Measurements from ENCODE around the gene KRTAP4-12.
A peak's percentile ranks its signal among the peaks of the same experiment; 100 is the strongest.
"Not testable (repeated sequence)": the region's sequence is repeated elsewhere in the genome, so short reads cannot be mapped to it uniquely, and the experiment has no call there.

Gene KRTAP4-12

DNA sequence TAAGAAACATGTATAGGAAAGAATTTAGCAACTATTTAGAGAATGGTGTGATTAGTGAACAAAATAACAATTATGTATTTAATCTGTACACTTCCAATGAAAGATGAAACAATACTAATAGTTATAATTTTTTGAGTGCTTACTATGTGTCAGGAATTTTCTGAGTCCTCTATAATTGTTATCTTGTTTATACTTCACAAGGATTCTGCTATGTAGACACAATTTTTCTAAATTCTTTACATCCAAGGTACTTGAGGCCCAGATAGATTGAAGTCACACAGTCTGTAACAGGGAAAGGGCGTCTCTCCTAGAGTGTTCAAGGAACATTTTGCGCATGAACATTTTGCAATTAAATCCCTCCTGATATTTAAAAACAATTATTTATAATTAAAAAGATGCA, 1.1 kb upstream of the KRTAP4-12 start:
- DNase-seq: no peak

DNA sequence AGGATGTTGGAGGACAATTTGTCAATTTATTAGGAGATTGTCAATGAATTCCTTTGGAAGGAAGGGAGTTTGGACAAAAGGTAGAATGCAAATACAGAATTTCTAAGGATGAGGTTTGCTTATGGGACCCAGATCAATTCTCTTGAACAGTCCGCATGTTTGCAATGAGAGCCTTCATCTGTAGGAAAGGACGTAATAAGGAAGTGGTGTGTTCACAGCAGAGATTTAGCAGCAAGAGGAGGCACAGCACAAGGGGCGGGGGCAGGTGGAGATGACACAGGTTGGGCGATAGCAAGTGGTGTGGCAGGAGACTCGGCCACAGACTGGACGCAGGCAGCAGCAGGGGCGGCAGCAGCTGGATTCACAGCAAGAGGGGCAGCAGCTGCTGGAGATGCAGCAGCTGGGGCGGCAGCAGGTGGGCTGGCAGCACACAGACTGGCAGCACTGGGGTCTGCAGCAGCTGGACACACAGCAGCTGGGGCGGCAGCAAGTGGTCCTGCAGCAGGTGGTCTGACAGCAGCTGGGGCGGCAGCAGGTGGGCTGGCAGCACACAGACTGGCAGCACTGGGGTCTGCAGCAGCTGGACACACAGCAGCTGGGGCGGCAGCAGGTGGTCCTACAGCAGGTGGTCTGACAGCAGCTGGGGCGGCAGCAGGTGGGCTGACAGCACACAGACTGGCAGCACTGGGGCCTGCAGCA, 541 bp downstream of the KRTAP4-12 start:
- DNase-seq: not testable (repeated sequence)

DNA sequence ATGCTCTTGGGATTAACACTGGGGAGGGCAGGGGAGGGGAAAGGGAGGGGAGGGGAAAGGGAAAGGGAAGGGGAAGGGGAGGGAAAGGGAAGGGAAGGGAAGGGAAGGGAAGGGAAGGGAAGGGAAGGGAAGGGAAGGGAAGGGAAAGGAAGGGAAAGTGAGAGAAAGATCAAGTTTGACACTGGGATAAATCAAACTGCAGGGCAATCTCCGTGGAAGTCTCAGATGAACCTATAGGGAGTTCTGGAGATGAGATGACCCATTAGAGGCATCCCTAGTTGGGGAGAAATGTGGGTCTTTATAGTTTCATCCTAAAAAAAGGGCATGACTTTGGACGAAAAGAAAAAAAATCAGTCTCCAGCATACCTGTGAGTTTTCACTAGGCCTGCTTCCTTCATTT, 2.2 kb downstream of the KRTAP4-12 start:
- DNase-seq: no peak

DNA sequence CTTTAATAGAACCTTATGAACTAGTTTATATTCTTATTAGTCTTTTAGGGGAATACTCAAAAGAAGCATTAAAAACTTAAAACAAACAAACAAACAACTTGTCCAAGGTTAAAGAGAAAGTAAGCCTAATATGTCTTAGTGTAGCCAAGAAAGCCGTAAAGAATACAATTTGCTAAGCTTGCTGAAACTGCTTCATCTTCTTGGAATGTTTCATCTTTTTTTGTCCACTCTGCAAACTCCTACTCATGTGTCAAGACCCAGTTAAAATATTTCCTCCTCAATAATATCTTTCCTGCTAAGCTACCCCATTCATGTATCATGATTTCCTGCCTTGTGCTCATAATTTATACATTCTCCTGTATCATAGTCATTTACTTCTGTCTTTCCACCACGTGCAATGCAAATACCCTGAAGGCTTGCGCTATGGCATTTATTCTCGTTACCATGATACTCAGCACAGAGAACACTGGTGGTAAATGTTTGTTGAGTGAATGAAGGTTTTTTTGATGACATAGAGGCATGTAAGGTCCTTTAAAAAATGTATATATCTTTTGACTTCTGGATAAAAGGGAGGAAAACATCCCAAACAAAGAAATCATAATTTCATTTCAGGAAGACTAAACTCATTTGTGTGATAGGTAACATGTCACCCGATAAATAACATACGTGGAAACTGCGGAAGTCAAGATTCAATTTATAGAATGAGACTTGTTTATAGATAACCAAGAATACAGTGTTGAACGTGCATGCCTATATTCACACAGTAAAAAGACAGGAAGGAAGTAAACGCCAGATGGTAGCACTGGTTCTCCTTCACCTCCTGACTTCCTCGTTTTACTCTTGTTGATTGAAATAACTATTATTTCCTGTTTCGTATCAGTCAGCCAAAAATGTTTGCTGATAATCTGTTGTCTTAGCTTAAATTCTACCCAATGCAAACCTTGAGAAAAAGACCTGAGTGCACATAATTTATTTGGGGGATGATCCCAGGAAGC, 4.0 kb downstream of the KRTAP4-12 start:
- peak; percentile 6 for DNase-seq

DNA sequence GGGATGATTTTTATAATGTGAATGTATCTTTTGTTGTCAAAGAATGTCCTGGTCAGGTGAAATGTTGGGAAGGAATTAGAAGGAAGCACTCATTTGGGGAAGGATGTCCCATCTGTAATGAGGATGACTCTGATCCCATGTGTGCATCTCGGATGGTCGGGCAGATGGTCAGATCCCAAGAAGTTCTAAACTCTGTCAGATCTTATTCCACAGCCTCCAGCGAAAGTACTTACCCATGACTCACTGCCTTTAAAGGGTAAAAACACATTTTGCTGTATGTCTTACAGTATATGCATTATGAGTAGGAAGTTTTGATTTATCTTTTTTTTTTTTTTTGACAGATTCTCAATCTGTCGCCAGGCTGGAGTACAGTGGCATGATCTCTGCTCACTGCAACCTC, 5.3 kb downstream of the KRTAP4-12 start:
- no peak for DNase-seq

DNA sequence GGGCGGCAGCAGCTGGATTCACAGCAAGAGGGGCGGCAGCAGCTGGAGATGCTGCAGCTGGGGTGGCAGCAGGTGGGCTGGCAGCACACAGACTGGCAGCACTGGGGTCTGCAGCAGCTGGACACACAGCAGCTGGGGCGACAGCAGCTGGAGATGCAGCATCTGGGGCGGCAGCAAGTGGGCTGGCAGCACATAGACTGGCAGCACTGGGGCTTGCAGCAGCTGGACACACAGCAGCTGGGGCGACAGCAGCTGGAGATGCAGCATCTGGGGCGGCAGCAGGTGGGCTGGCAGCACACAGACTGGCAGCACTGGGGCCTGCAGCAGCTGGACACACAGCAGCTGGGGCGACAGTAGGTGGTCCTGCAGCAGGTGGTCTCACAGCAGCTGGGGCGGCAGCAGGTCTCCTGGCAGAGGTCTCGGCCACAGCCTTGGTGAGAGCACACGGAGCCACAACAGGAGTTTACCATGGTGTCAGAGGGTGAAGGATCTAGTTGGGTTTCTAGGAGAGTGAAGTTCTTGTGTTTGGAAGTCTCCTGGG, 6.1 kb downstream of the KRTAP4-12 start, which contains the start of gene KRTAP4-11:
TSS of gene KRTAP4-11 (minus strand) at position 528 of the 541 bp plus-strand sequence. CDS start at position 470, 58 bp downstream.
- not testable (repeated sequence) for DNase-seq

DNA sequence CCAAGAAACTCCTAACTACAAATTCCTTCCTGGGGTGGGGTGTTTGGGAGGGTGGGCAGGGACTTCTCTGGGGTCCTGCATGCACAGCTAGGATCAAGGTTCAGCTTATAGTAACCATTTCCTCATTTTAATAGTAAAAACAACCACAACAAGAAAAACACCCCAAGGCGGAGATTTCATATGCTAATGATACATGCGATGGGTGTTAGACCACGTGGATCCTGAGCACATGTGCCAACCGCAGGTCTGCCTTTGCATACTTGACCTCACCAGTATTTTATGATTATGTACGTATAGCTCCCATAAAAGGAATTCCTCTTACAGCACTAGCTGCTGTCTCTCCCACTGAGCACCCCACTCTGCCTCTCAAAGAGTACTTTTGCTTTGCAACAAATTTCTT, 7.7 kb downstream of the KRTAP4-12 start:
- peak; percentile 21 for DNase-seq

DNA sequence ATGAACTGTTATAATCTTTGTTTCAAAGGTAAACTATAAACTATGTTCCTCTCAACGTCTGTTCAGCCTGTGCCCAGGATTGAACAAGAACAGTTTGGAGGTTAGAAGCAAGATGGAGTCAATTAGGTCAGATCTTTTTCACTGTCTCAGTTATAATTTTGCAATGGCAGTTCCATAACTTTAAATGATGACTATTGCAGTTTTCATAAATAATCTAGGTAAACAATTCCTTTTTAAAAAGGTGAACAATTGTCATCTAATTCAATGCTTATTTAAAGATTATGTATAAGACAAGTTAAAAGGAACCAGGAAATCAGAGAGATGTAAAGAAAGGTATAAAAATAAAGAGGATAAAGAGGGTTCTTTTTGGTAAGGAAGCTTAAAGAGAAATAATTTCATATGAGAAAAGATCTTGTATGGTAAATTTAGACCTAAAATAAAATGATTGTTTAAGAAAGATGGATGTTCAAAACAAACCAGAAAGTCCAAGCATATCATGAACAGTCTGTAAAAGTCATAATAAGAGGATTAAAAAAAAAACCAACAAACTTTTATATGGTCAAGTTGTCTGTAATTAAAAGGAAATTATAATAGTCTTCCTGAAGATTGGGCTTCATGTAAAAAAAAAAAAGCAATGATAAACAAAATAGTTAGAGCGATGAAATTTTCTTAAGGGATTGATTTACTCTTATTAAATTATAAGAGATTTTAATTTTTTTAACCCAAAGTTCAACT, 12.7 kb downstream of the KRTAP4-12 start:
- DNase-seq: no peak

DNA sequence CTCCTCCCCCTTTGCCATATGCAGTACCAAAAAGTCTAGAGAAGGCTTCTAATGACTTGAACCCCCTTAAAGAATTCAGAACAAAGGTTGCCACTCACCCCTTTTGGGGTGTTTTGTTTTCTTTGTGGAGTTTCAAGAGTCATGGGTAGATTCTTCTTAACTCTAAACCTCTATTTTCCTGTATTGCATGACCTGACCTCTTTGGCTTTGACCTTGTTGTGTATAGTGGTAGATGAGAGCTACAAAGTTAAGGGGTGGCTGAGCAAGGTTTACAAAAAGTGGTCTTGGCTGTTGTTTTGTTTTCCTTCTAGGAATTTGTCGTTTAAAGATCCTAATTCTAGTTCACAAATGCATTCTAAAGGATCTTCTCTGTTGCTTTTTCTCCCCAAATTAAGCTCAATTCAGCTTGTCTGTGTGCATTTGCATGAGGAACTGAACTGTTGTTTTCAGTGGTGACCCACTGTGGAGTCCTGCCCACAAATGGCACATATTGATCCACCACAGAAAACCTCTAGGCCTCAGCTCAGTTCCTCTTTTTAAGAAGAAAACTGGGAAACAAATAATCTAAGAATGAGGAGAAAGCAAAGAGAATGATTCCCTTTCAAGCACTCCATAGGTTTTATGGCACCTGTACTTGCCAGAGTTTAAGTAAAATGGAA, 15.1 kb downstream of the KRTAP4-12 start:
- not testable (repeated sequence) for DNase-seq

DNA sequence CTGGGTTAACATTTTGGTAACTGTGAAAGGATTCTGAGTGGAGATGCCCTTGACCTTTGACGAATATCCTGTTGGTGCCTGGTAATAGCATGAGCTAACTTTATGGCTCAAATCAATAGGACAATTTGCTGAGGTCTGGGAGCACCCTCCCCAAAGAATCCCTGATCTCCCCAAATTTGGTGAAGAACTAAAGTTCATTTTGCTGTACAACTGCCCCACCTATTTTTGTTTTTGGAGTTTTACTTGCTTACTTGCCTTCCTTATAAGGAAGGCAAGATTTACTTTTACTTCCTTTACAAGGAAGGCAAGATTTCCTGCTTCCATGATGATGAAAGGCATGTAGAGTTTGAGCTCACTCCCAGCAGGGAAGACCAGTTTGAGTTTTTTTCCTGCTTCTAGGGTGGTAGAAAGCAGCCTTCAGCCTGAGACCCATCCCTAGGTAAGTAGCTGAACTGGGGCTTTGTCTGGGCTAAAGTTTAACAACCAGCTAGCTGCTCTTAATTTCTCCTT, 16.0 kb downstream of the KRTAP4-12 start:
- peak; percentile 17 for DNase-seq

DNA sequence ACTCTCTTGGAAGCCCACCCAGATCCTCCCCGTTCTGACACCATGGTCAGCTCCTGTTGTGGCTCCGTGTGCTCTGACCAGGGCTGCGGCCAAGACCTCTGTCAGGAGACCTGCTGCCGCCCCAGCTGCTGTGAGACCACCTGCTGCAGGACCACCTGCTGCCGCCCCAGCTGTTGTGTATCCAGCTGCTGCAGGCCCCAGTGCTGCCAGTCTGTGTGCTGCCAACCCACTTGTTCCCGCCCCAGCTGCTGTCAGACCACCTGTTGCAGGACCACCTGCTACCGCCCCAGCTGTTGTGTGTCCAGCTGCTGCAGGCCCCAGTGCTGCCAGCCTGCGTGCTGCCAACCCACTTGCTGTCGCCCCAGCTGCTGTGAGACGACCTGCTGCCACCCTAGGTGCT, 18.6 kb downstream of the KRTAP4-12 start, which contains the start of gene KRTAP4-9:
TSS of gene KRTAP4-9 (plus strand) at position 43 of the 400 bp plus-strand sequence. CDS start at position 43, 0 bp downstream.
- DNase-seq: not testable (repeated sequence)

DNA sequence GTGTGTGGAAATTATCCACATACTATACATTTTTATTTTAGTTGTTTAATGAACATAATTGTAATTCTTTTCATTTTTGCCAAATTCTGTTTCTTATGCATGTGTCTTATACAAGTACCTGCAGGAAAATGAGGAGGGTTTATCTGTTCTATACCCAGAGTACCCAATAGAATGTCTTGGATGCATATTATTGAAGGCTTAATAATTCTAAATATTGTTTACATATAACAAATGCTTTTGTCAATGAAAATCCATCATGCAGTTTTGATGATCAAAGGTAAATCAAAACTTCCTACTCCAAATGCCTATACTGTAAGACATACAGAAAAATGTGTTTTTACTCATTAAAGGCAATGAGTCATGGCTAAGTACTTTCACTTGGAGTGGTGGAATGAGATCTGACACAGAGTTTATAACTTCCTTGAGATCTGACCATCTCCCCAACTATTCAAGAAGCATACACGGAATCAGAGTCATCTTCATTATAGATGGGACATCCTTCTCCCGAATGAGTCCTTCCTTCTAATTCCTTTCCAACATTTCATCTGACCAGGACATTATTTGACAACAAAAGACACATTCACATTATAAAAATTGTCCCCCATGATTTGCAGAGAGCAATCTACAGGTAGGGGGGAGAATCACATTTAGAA, 19.5 kb downstream of the KRTAP4-12 start:
- not testable (repeated sequence) for DNase-seq

DNA sequence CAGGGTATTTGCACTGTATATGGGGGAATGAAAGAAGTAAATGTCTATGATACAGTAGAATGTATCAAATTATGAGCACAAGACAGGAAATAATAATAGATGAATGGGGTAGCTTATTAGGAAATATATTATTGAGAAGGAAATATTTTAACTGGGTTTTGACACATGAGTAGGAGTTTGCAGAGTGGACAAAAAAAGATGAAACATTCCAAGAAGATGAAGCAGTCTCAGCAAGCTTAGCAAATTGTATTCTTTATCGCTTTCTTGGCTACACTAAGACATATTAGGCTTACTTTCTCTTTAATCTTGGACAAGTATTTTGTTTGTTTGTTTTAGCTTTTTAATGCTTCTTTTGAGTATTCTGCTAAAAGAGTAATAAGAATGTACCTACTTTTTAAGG, 20.1 kb downstream of the KRTAP4-12 start:
- no peak for DNase-seq

DNA sequence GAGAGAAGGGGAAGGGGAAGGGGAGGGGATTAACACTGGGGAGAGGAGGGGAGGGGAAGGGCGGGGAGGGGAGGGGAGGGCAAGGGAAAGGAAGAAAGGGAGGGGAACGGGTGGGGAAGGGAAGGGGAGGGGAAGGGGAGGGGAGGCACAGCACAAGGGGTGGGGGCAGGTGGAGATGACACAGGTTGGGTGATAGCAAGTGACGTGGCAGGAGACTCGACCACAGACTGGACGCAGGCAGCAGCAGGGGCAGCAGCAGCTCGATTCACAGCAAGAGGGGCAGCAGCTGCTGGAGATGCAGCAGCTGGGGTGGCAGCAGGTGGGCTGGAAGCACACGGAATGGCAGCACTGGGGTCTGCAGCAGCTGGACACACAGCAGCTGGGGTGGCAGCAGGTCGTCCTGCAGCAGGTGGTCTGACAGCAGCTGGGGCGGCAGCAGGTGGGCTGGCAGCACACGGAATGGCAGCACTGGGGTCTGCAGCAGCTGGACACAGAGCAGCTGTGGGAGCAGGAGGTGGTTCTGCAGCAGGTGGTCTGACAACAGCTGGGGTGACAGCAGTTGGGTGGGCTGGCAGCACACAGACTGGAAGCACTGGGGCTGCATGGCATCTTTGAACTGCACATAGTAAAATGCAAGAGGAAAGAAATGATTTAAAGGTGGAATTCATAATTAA, 22.3 kb downstream of the KRTAP4-12 start, which contains the start of gene KRTAP4-16:
TSS of gene KRTAP4-16 (minus strand) at position 624 of the 674 bp plus-strand sequence. CDS start at position 624, 0 bp downstream.
- DNase-seq: no peak

DNA sequence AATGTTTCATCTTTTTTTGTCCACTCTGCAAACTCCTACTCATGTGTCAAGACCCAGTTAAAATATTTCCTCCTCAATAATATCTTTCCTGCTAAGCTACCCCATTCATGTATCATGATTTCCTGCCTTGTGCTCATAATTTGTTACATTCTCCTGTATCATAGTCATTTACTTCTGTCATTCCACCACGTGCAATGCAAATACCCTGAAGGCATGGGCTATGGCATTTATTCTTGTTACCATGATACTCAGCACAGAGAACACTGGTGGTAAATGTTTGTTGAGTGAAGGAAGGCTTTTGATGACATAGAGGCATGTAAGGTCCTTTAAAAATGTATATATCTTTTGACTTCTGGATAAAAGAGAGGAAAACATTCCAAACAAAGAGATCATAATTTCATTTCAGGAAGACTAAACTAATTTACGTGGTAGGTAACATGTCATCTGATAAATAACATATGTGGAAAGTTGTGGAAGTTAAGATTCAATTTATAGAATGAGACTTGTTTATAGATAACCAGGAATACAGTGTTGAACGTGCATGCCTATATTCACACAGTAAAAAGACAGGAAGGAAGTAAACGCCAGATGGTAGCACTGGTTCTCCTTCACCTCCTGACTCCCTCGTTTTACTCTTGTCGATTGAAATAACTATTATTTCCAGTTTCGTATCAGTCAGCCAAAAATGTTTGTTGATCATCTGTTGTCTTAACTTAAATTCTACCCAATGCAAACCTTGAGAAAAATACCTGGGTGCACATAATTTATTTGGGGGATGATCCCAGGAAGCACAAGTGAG, 24.1 kb downstream of the KRTAP4-12 start:
- not testable (repeated sequence) for DNase-seq

DNA sequence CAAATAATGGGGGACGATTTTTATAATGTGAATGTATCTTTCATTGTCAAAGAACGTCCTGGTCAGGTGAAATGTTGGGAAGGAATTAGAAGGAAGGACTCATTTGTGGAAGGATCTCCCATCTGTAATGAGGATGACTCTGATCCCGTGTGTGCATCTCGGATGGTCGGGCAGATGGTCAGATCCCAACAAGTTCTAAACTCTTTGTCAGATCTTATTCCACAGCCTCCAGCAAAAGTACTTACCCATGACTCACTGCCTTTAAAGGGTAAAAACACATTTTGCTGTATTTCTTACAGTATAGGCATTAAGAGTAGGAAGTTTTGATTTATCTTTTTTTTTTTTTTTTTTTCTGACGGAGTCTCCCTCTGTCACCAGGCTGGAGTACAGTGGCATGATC, 25.5 kb downstream of the KRTAP4-12 start:
- no peak for DNase-seq

DNA sequence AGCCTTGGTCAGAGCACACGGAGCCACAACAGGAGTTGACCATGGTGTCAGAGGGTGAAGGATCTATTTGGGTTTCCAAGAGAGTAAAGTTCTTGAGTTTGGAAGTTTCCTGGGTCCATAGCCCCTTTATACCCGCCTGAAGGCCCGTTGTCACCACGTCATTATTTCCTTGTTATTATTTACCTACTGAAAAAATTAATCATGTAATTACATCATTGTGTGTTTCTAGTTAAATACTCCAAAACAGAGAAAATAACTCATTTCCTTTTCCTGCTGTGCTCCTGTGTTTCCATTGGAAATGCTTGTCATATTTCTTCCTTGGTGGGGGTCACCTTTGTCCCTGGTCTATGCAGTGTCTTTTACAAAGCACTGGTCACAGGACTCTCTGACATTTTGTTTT, 25.9 kb downstream of the KRTAP4-12 start, which contains the start of gene KRTAP4-8:
TSS of gene KRTAP4-8 (minus strand) at position 101 of the 400 bp plus-strand sequence. CDS start at position 43, 58 bp downstream.
- no peak for DNase-seq

DNA sequence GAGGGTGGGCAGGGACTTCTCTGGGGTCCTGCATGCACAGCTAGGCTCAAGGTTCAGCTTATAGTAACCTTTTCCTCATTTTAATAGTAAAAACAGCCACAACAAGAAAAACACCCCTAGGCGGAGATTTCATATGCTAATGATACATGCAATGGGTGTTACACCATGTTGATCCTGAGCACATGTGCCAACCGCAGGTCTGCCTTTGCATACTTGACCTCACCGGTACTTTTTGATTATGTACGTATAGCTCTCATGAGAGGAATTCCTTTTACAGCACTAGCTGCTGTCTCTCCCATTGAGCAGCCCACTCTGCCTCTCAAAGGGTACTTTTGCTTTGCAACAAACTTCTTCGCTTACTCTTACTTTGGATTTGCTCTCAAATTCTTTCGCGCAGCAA, 27.9 kb downstream of the KRTAP4-12 start:
- DNase-seq: no peak

DNA sequence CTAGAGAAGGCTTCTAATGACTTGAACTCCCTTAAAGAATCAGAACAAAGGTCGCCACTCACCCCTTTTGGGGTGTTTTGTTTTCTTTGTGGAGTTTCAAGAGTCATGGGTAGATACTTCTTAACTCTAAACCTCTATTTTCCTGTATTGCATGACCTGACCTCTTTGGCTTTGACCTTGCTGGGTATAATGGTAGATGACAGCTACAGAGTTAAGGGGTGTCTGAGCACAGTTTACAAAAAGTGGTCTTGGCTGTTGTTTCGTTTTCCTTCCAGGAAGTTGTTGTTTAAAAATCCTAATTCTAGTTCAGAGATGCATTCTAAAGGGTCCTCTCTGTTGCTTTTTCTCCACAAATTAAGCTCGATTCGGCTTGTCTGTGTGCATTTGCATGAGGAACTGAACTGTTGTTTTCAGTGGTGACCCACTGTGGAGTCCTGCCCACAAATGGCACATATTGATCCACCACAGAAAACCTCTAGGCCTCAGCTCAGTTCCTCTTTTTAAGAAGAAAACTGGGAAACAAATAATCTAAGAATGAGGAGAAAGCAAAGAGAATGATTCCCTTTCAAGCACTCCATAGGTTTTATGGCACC, 35.1 kb downstream of the KRTAP4-12 start:
- not testable (repeated sequence) for DNase-seq
